ENCODE results near the gene KIF25. TPM values are rescaled to one million over a fixed set of nuclear protein-coding genes. Genes with fewer than 3 reads are reported as not detected.
"Not testable (repeated sequence)": the region's sequence is repeated elsewhere in the genome, so short reads cannot be mapped to it uniquely, and the experiment has no call there.

KIF25 gene
- polyA plus RNA-seq, 1 donor from 2014 or later: not detected

DNA sequence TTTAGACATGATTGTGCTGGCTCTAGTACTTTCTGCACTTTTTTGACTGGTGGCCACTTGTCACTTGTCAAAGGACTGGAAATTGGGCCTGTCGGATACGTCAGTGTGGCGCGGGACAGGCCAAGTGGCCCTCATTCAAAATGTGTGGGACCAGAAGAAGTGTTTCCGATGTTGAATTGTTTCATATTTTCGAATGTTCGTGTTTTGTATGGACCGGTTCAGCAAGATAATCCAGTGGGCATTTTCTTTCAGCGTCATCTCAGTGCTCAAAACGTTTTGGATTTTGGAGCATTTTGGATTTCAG, 3.5 kb downstream of the KIF25 start:
- Histone ChIP-seq H3K4me2 (ENCODE audit: low read length) (no peak overlapping the region), H3K4me3 (ENCODE audit: low read length) (no peak overlapping the region), H3K9ac (ENCODE audit: low read length) (no peak overlapping the region), H3K79me2 (replicated peaks; ENCODE audit: insufficient read depth, low read length) (no peaks in the 10 kb centered on the region), H4K20me1 (ENCODE audit: insufficient read depth) (no peaks in the 10 kb centered on the region), H3K36me3 (ENCODE audit: insufficient read depth, low read length) (no peaks in the 10 kb centered on the region), H3K9me3 (ENCODE audit: low read length) (no peaks in the 10 kb centered on the region), H3K27me3 (ENCODE audit: insufficient read depth, low read depth, low read length) (no peaks in the 10 kb centered on the region), H2AFZ (ENCODE audit: low read depth, low read length) (no peak overlapping the region), H3F3A (ENCODE audit: insufficient read depth, low read length, poor library complexity, severe bottlenecking) (no peaks in the 10 kb centered on the region), H3K9me2 (ENCODE audit: insufficient read depth, low read length) (no peaks in the 10 kb centered on the region), H3K27ac (ENCODE audit: low read length) (no peak overlapping the region)
- no peak for TF ChIP-seq RAD21 (conservative IDR thresholded peaks at IDR 0.05)
- TF ChIP-seq POLR2AphosphoS5 (IDR thresholded peaks at IDR 0.05): no peak
- TF ChIP-seq SMC3 (conservative IDR thresholded peaks at IDR 0.05; ENCODE audit: poor library complexity): no peak
- TF ChIP-seq MXI1 (conservative IDR thresholded peaks at IDR 0.05; ENCODE audit: poor library complexity, severe bottlenecking): no peak
- TF ChIP-seq, protein P1, sequence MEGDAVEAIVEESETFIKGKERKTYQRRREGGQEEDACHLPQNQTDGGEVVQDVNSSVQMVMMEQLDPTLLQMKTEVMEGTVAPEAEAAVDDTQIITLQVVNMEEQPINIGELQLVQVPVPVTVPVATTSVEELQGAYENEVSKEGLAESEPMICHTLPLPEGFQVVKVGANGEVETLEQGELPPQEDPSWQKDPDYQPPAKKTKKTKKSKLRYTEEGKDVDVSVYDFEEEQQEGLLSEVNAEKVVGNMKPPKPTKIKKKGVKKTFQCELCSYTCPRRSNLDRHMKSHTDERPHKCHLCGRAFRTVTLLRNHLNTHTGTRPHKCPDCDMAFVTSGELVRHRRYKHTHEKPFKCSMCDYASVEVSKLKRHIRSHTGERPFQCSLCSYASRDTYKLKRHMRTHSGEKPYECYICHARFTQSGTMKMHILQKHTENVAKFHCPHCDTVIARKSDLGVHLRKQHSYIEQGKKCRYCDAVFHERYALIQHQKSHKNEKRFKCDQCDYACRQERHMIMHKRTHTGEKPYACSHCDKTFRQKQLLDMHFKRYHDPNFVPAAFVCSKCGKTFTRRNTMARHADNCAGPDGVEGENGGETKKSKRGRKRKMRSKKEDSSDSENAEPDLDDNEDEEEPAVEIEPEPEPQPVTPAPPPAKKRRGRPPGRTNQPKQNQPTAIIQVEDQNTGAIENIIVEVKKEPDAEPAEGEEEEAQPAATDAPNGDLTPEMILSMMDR (IDR thresholded peaks at IDR 0.05; ENCODE audit: poor library complexity, severe bottlenecking): no peak
- no peak for TF ChIP-seq EZH2 (IDR thresholded peaks at IDR 0.05; ENCODE audit: borderline replicate concordance, insufficient read depth, low read length, poor library complexity, severe bottlenecking)
- no peak for TF ChIP-seq TAF1 (IDR thresholded peaks at IDR 0.05; ENCODE audit: low read depth)
- TF ChIP-seq, protein P2, sequence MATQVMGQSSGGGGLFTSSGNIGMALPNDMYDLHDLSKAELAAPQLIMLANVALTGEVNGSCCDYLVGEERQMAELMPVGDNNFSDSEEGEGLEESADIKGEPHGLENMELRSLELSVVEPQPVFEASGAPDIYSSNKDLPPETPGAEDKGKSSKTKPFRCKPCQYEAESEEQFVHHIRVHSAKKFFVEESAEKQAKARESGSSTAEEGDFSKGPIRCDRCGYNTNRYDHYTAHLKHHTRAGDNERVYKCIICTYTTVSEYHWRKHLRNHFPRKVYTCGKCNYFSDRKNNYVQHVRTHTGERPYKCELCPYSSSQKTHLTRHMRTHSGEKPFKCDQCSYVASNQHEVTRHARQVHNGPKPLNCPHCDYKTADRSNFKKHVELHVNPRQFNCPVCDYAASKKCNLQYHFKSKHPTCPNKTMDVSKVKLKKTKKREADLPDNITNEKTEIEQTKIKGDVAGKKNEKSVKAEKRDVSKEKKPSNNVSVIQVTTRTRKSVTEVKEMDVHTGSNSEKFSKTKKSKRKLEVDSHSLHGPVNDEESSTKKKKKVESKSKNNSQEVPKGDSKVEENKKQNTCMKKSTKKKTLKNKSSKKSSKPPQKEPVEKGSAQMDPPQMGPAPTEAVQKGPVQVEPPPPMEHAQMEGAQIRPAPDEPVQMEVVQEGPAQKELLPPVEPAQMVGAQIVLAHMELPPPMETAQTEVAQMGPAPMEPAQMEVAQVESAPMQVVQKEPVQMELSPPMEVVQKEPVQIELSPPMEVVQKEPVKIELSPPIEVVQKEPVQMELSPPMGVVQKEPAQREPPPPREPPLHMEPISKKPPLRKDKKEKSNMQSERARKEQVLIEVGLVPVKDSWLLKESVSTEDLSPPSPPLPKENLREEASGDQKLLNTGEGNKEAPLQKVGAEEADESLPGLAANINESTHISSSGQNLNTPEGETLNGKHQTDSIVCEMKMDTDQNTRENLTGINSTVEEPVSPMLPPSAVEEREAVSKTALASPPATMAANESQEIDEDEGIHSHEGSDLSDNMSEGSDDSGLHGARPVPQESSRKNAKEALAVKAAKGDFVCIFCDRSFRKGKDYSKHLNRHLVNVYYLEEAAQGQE (IDR thresholded peaks at IDR 0.05; ENCODE audit: borderline replicate concordance): no peak
- TF ChIP-seq EP300 (conservative IDR thresholded peaks at IDR 0.05; ENCODE audit: poor library complexity, severe bottlenecking): no peak

DNA sequence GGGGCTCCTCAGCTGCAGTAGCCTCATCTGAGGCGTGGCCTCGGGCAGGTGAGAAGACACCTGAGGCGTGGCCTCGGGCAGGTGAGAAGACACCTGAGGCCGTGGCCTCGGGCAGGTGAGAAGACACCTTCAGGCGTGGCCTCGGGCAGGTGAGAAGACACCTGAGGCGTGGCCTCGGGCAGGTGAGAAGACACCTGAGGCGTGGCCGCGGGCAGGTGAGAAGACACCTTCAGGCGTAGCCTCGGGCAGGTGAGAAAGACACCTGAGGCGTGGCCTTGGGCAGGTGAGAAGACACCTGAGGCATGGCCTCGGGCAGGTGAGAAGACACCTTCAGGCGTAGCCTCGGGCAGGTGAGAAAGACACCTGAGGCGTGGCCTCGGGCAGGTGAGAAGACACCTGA, 4.0 kb downstream of the KIF25 start:
- not testable (repeated sequence) for H3K9ac ChIP-seq (ENCODE audit: low read length); H2AFZ ChIP-seq (ENCODE audit: low read depth, low read length); H3K36me3 ChIP-seq (ENCODE audit: insufficient read depth, low read length)

DNA sequence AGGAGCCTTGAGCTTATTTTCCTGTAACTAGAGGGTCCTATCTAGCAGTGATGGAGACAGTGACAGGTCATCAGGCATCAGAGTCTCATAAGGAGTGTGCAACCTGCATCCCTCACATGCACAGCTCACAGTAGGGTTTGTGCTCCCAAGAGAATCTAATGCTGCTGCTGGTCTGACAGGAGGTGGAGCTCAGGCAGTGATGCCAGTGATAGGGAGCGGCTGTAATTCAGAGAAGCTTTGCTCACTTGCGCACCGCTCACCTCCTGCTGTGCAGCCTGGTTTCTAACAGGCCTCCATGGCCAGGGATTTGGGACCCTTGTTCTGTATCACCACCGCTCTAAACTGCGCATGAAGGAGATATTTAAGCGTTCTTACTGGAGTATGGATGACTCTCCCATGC, 5.3 kb downstream of the KIF25 start:
- Histone ChIP-seq H3K27me3 (ENCODE audit: insufficient read depth, low read depth, low read length) (no peaks in the 10 kb centered on the region), H3K9ac (ENCODE audit: low read length) (no peak overlapping the region), H3K4me2 (ENCODE audit: low read length) (no peak overlapping the region), H3K79me2 (replicated peaks; ENCODE audit: insufficient read depth, low read length) (no peaks in the 10 kb centered on the region), H3K27ac (ENCODE audit: low read length) (peak overlapping the region; percentile 38), H3F3A (ENCODE audit: insufficient read depth, low read length, poor library complexity, severe bottlenecking) (no peaks in the 10 kb centered on the region), H4K20me1 (ENCODE audit: insufficient read depth) (no peaks in the 10 kb centered on the region), H2AFZ (ENCODE audit: low read depth, low read length) (no peak overlapping the region), H3K36me3 (ENCODE audit: insufficient read depth, low read length) (no peaks in the 10 kb centered on the region), H3K9me2 (ENCODE audit: insufficient read depth, low read length) (no peaks in the 10 kb centered on the region), H3K4me3 (ENCODE audit: low read length) (no peak overlapping the region), H3K9me3 (ENCODE audit: low read length) (no peaks in the 10 kb centered on the region)
- TF ChIP-seq SMC3 (conservative IDR thresholded peaks at IDR 0.05; ENCODE audit: poor library complexity): no peak
- no peak for TF ChIP-seq MXI1 (conservative IDR thresholded peaks at IDR 0.05; ENCODE audit: poor library complexity, severe bottlenecking)
- no peak for TF ChIP-seq EP300 (conservative IDR thresholded peaks at IDR 0.05; ENCODE audit: poor library complexity, severe bottlenecking)
- TF ChIP-seq RAD21 (conservative IDR thresholded peaks at IDR 0.05): no peak
- no peak for TF ChIP-seq EZH2 (IDR thresholded peaks at IDR 0.05; ENCODE audit: borderline replicate concordance, insufficient read depth, low read length, poor library complexity, severe bottlenecking)
- TF ChIP-seq, protein P2 (IDR thresholded peaks at IDR 0.05; ENCODE audit: borderline replicate concordance): no peak
- TF ChIP-seq TAF1 (IDR thresholded peaks at IDR 0.05; ENCODE audit: low read depth): no peak
- TF ChIP-seq, protein P1 (IDR thresholded peaks at IDR 0.05; ENCODE audit: poor library complexity, severe bottlenecking): no peak
- no peak for TF ChIP-seq POLR2AphosphoS5 (IDR thresholded peaks at IDR 0.05)

More for the DNA sequence above, 4.0 kb downstream of the KIF25 start:
- not testable (repeated sequence) for H3K4me2 ChIP-seq (ENCODE audit: low read length); H3K27ac ChIP-seq (ENCODE audit: low read length); H3K4me3 ChIP-seq (ENCODE audit: low read length); H3K9me3 ChIP-seq (ENCODE audit: low read length); H3F3A ChIP-seq (ENCODE audit: insufficient read depth, low read length, poor library complexity, severe bottlenecking); H3K9me2 ChIP-seq (ENCODE audit: insufficient read depth, low read length); H4K20me1 ChIP-seq (ENCODE audit: insufficient read depth); H3K27me3 ChIP-seq (ENCODE audit: insufficient read depth, low read depth, low read length); H3K79me2 ChIP-seq (replicated peaks; ENCODE audit: insufficient read depth, low read length)
